Mononuclear cell (primary cell): ENCODE measurements around the gene TERB2. TPM values are rescaled to one million over a fixed set of nuclear protein-coding genes. Genes with fewer than 3 reads are reported as not detected.
"Not testable (repeated sequence)": the region's sequence is repeated elsewhere in the genome, so short reads cannot be mapped to it uniquely, and the experiment has no call there.

ENCODE experiments used
- H3K27me3 ChIP-seq: 2 replicates; pipeline ENCODE4 v1.6.0; 2011; ENCODE audit warnings: low read length, control low read depth; ENCODE audit not compliant: insufficient read depth
- H3K4me1 ChIP-seq: 2 replicates; pipeline ENCODE4 v1.5.1; 2011; ENCODE audit warnings: mild to moderate bottlenecking, low read length, control low read depth; ENCODE audit not compliant: insufficient read depth
- H3K4me3 ChIP-seq: 2 replicates; pipeline ENCODE4 v1.5.1; 2011; ENCODE audit warnings: mild to moderate bottlenecking, low read length, moderate library complexity
- H3K9me3 ChIP-seq: 2 replicates; pipeline ENCODE4 v1.5.1; 2011; ENCODE audit warnings: low read depth, mild to moderate bottlenecking, control low read depth, low read length
- total RNA-seq: library from RNA; depleted of rRNA; stranded (reverse); fragments of >200 nt; gene quantifications from one replicate; pipeline ENCODE4 v1.2.3, GENCODE V29; 2012

The TERB2 gene
- total RNA-seq, 1 donor, result not detected

DNA sequence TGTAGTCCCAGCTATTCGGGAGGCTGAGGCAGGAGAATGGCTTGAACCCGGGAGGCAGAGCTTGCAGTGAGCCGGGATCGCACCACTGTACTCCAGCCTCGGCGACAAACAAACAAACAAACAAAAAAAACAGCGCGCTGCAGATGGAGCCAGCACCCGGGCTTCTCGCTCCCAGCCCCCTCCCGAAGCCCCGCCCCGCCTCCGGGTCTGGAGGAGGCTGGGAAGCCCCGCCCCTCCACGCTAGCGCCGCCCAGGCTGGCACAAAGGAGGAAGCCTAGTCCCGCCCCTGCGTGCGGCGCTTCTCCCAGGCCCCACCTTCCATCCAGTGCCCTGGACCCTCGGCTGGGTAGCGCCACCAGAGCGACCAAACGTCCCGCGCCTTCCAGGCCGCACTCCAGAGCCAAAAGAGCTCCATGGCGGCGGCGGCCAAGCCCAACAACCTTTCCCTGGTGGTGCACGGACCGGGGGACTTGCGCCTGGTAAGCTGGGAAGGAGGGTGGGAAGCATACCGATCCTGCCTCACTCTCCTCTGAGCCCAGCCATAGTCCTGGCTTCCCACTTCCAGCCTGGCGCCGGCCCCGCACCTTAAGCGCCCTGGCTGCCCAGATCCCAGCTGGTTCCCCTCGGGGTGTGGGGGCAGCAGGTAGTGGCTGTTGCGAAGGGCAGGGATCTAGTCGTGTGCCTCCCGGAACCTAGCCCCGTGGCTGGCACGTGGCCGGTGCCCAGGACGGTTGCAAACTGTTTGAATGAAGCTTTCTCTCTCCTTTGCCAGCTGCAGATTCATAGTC is 66.6 kb downstream of the TERB2 start, which contains the start of gene SORD:
SORD (plus strand) TSS at position 325 of the 788 bp plus-strand sequence; CDS start at position 414, 89 bp downstream.
- peaks cover 15% of the 10 kb centered on the region for H3K4me1 ChIP-seq
- H3K9me3 ChIP-seq, result no peaks in the 10 kb centered on the region
- H3K4me3 ChIP-seq, result peak within 1 kb of the TSS; percentile 62
- H3K27me3 ChIP-seq, result peaks cover 2% of the 10 kb centered on the region

DNA sequence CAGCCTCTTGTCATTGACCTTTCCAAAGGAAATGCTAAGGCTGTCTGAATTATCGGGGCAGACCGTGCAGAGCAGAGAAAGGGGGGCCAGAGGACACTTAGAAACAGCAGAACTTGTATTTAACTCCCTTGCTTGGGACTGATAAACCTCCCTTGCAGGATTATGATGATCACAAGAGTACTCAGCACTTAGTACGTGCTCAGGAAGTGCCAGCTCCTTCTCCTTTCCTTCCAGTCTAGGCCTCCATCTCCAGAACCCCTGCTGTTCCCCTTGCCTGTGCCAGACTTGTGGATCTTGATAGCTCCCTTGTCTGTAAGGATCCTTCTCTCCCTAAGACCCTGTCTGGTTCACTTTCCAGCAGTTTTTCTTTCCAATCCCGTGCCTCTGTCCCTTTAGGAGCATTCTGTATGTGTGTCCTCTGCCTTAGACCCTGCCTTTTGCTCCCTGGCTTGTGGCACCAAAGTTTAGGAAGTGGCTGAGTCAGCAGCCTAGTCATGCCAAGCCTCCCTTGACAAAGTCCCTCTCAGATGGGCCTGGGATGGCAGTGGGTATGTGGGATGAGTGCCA is 67.3 kb downstream of the TERB2 start:
- H3K9me3 ChIP-seq, result no peaks in the 10 kb centered on the region
- peak overlapping the region; percentile 62 for H3K4me3 ChIP-seq
- peaks cover 15% of the 10 kb centered on the region for H3K4me1 ChIP-seq
- H3K27me3 ChIP-seq, result peaks cover 2% of the 10 kb centered on the region

- not testable (repeated sequence) for H3K9me3 ChIP-seq, H3K4me3 ChIP-seq, H3K27me3 ChIP-seq
- peaks cover 15% of the 10 kb centered on the region for H3K4me1 ChIP-seq
Measured at GRCh38 chr15:45024649-45025048, 68.2 kb downstream of the TERB2 start.

- not testable (repeated sequence) for H3K9me3 ChIP-seq, H3K27me3 ChIP-seq, H3K4me3 ChIP-seq
- peaks cover 15% of the 10 kb centered on the region for H3K4me1 ChIP-seq
Measured at GRCh38 chr15:45025627-45026026, 69.1 kb downstream of the TERB2 start.

DNA sequence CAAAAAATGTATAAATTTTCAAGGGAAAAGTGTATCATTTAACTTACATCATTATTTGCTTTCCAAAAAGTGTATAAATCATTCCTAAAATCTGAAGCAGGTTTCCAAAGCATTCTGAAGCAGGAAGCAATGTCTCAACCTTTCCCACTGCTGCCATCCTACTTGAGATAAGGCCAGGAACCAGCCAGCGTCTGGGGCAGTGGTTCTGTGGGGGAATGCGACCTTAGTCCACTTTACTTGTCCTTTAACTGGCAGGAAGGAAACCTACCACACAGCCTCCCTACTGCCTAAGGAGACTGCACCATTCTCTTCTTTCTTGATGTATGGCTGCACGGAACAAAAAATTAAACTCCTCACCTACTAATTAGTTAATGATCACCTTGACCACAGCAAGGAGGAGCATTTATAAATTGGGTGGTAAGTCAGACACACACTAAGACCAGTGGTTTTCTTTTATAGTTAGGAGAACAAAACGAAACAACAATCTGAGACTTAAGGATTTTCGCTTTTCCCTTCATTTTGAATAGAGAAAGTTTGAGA is 70.2 kb downstream of the TERB2 start:
- Histone ChIP-seq H3K27me3 (no peaks in the 10 kb centered on the region), H3K4me1 (peaks cover 15% of the 10 kb centered on the region), H3K9me3 (no peaks in the 10 kb centered on the region), H3K4me3 (no peak overlapping the region)

DNA sequence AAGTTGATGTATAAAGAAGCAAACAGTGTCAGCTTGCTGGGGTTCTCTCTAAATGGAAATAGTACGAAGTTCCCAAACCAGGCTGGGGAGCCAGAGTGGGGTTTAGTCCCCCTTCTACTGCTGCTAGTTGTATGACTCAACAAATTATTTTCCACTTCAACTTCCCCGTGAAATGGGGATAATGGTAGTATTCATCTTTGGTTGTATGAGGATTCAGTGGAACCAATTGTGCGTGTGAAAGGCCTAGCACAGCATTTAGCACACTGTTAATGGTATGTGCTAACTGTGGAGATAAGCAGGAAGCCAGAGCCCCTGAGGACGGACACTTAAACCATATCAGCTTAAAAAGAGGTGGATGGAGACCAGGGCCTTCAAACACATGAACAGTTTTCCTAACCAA is 70.7 kb downstream of the TERB2 start:
- Histone ChIP-seq H3K27me3 (no peaks in the 10 kb centered on the region), H3K4me1 (peaks cover 15% of the 10 kb centered on the region), H3K9me3 (no peaks in the 10 kb centered on the region), H3K4me3 (no peak overlapping the region)

Other genes starting within 250 kb of the TERB2 start
- 19.2 TPM for gene PATL2, start 245.4 kb upstream of the TERB2 start, total RNA-seq
- gene B2M, start 245.2 kb upstream of the TERB2 start, total RNA-seq, result 20,832 TPM
- 7.5 TPM for gene TRIM69, start 220.2 kb upstream of the TERB2 start, total RNA-seq
- 4.6 TPM for gene SORD, start 66.5 kb downstream of the TERB2 start, total RNA-seq
- gene DUOX2, start 157.5 kb downstream of the TERB2 start, total RNA-seq, result 0.10 TPM
- not detected for gene DUOXA2, start 157.6 kb downstream of the TERB2 start, total RNA-seq
- 0.31 TPM for gene DUOXA1, start 173.2 kb downstream of the TERB2 start, total RNA-seq
- gene DUOX1, start 173.3 kb downstream of the TERB2 start, total RNA-seq, result 0.10 TPM
- gene SHF, start 231.3 kb downstream of the TERB2 start, total RNA-seq, result 2.1 TPM